Spleen (tissue), 11 donors: ENCODE data around the gene ATRX. TPM values are rescaled to one million over a fixed set of nuclear protein-coding genes. Genes with fewer than 3 reads are reported as not detected.
"Not testable (repeated sequence)": the region's sequence is repeated elsewhere in the genome, so short reads cannot be mapped to it uniquely, and the experiment has no call there.

Source experiments
- DNase-seq: peaks from one replicate; pipeline ENCODE4 v3.0.0-alpha.2; 2020
- H3K27ac ChIP-seq, 8 donors: fragments of 200-600 bp; sonication (generic) in 7 of 8; 1 replicate in 4 of 8; 2 replicates in 4 of 8; pipeline versions ENCODE4 v1.5.0 to v1.8.0; 2016 to 2021; ENCODE audit warnings: inconsistent platforms in 4 of 8, mild to moderate bottlenecking in 4 of 8, moderate library complexity in 1 of 8
- H3K27me3 ChIP-seq, 7 donors: fragments of 200-600 bp; sonication (generic) in 6 of 7; replicated peaks in 1 of 7; 1 replicate in 4 of 7; 2 replicates in 3 of 7; pipeline versions ENCODE4 v1.5.0 to v1.8.0; 2016 to 2021; ENCODE audit warnings: inconsistent platforms in 3 of 7, mild to moderate bottlenecking in 1 of 7
- H3K36me3 ChIP-seq, 6 donors: fragments of 200-600 bp; sonication (generic) in 5 of 6; 1 replicate in 4 of 6; 2 replicates in 2 of 6; pipeline versions ENCODE4 v1.5.0 to v1.8.0; 2016 to 2021; ENCODE audit warnings: inconsistent platforms in 2 of 6
- H3K4me1 ChIP-seq, 6 donors: fragments of 200-600 bp; sonication (generic) in 5 of 6; 1 replicate in 3 of 6; 2 replicates in 3 of 6; pipeline versions ENCODE4 v1.5.0 to v1.8.0; 2016 to 2021; ENCODE audit warnings: inconsistent platforms in 3 of 6
- H3K4me3 ChIP-seq, 8 donors: fragments of 200-600 bp; sonication (generic) in 7 of 8; 1 replicate in 4 of 8; 2 replicates in 4 of 8; pipeline versions ENCODE4 v1.5.0 to v1.8.0; 2016 to 2021; ENCODE audit warnings: inconsistent platforms in 4 of 8, mild to moderate bottlenecking in 4 of 8, moderate library complexity in 2 of 8
- H3K9me3 ChIP-seq, 8 donors: fragments of 200-600 bp; sonication (generic) in 7 of 8; 1 replicate in 4 of 8; 2 replicates in 4 of 8; pipeline versions ENCODE4 v1.5.0 to v1.8.0; 2016 to 2021; ENCODE audit warnings: inconsistent platforms in 4 of 8
- POLR2A ChIP-seq, 3 donors: fragments of 450-650 bp; IDR thresholded peaks; one replicate each; pipeline ENCODE4 v1.5.1; 2017; ENCODE audit warnings: antibody characterized with exemption in 3 of 3, mild to moderate bottlenecking in 1 of 3
- POLR2AphosphoS5 ChIP-seq, 3 donors: sonication (generic); formaldehyde crosslinking; IDR thresholded peaks; one replicate each; pipeline ENCODE4 v1.5.1; 2017; ENCODE audit warnings: antibody characterized with exemption in 3 of 3
- WGBS, 5 donors: extraction: QIAGEN DNeasy Blood & Tissue Kit in 3 of 5; methylation state at CpG; one replicate each; pipeline versions ENCODE4 v1.1.5 to v1.1.7; 2013 to 2018; 5-methylcytosine and 5-hydroxymethylcytosine counted together
- intact Hi-C: fragments of 100-400 bp; cut with DNase I; formaldehyde crosslinking; loops from one replicate; pipeline ENCODE4 v1.15.0; 2023; ENCODE audit warnings: low total_unique reads
- polyA plus RNA-seq, 3 donors: library from polyadenylated mRNA; stranded (reverse); fragments of 200-250 nt; gene quantifications; one replicate each; pipeline ENCODE4 v1.2.1, GENCODE V29; 2013
- total RNA-seq, 7 donors: library from RNA; depleted of rRNA in 3 of 7; stranded (reverse); fragments of >200 nt in 3 of 7; fragmentation: NEBNext Ultra II Directional in 4 of 7; extraction: Animal tissue kit (Norgen Biotek cat#: 25700) in 4 of 7; gene quantifications; one replicate each; pipeline versions ENCODE4 v1.1.0 to v1.2.1, GENCODE V29; 2016 to 2021
- TF ChIP-seq, protein P1 (sequence below), 11 experiments: fragments of 200-600 bp in 7 of 11; fragments of 450-650 bp in 4 of 11; sonication (generic) in 4 of 11; IDR thresholded peaks in 8 of 11; conservative IDR thresholded peaks in 3 of 11; 1 replicate in 7 of 11; 2 replicates in 4 of 11; pipeline versions ENCODE4 v1.4.0 to v1.8.0; 2016 to 2021; ENCODE audit warnings: antibody characterized with exemption in 11 of 11, inconsistent platforms in 4 of 11, mild to moderate bottlenecking in 1 of 11
- donor health status: healthy with polysubstance abuse.
- donor health status: DM: no; HTN: no; CAD: no; lungs with moderate emphysema.
- donor health status: DM: no; HTN: no; CAD: no.
- donor health status: Bipolar disorder and iron deficiency.
- donor health status: healthy.
- donor health status: DM: no; HTN: no; CAD: no.
- donor health status: DM: yes; HTN: yes; CAD: no.

ATRX gene
- total and polyA plus RNA-seq, 10 donors, result 8.2 to 150 (median 109) TPM

DNA sequence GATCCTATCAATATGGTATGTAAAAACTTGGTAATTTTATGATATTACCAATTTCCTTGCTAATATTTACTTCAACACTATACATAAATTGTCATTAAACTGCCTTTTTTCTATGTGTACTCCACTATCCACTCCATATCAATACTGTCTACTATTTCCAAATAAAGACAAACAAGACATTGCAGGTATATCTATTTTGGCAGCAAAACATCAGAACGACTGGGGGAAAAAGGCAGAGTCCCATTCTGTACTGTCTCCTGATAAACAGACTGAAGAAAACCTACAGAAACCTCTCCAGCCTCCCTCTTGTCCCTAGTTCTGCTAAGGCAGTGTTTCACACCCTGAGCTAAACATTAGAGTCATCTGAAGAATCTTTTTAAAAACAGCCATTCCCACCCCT is 96.6 kb downstream of the ATRX start:
- WGBS, 5 donors, result 50 to 89% (median 65%) methylated on average over 1 of the region's 1 CpG
- TF ChIP-seq POLR2AphosphoS5 (IDR thresholded peaks at IDR 0.05) (no peak), POLR2A (IDR thresholded peaks at IDR 0.05) (no peak)
- TF ChIP-seq, protein P1, sequence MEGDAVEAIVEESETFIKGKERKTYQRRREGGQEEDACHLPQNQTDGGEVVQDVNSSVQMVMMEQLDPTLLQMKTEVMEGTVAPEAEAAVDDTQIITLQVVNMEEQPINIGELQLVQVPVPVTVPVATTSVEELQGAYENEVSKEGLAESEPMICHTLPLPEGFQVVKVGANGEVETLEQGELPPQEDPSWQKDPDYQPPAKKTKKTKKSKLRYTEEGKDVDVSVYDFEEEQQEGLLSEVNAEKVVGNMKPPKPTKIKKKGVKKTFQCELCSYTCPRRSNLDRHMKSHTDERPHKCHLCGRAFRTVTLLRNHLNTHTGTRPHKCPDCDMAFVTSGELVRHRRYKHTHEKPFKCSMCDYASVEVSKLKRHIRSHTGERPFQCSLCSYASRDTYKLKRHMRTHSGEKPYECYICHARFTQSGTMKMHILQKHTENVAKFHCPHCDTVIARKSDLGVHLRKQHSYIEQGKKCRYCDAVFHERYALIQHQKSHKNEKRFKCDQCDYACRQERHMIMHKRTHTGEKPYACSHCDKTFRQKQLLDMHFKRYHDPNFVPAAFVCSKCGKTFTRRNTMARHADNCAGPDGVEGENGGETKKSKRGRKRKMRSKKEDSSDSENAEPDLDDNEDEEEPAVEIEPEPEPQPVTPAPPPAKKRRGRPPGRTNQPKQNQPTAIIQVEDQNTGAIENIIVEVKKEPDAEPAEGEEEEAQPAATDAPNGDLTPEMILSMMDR (IDR thresholded peaks at IDR 0.05 in 8 of 11, conservative IDR thresholded peaks at IDR 0.05 in 3 of 11), result no peak

DNA sequence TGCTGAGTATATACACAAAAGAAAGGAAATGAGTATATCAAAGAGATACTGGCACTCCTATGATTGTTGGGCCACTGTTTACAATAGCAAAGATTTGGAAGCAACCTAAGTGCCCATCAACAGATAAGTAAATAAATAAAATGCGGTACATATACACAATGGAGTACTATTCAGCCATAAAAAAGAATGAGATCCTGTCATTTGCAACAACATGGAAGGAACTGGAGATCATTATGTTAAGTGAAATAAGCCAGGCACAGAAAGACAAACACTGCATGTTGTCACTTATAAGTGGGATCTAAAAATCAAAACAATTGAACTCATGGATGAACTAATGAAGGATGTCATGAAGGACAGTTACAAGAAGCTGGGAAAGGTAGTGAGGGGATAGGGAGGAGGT is 100.3 kb downstream of the ATRX start:
- H3K4me1 ChIP-seq, H3K4me3 ChIP-seq, H3K9me3 ChIP-seq, H3K27me3 ChIP-seq, intact Hi-C loops, DNase-seq, H3K27ac ChIP-seq: not testable (repeated sequence)
- 94 to 100% (median 97%) methylated on average over 1 of the region's 1 CpG for WGBS, 5 donors
- H3K36me3 ChIP-seq, result peaks cover 0 to 64% (median 14%) of the 10 kb centered on the region in 6 donors

More for the DNA sequence above, 96.6 kb downstream of the ATRX start:
- intact Hi-C loops, result no loop called here
- Histone ChIP-seq H3K4me1 (peaks cover 0 to 7% (median 0%) of the 10 kb centered on the region in 6 donors), H3K27ac (no peak overlapping the region), H3K9me3 (no peaks in the 10 kb centered on the region), H3K4me3 (no peak overlapping the region), H3K27me3 (no peaks in the 10 kb centered on the region), H3K36me3 (peaks cover 0 to 55% (median 4%) of the 10 kb centered on the region in 6 donors)
- no peak for DNase-seq

DNA sequence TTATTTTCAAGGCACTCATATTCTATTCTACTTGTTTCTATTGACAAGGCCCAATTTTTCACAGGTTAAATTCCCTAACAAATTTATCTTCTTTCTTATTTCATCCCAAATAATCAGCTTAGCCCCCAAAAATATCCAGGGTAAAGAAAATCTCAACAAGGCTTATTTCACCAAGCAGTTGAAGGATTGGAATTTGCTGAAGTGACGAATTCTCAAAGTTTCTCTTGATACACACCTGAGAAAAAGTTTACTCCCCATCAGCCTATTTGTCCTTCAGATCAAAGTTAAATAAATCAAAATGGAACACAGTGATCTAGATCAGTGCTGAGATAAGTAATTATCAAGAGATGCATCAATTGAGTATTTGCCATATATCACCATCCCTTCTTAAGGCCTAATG is 106.9 kb downstream of the ATRX start:
- WGBS, 5 donors, result 67 to 100% (median 88%) methylated on average over 1 of the region's 1 CpG
- H3K27me3 ChIP-seq, result no peaks in the 10 kb centered on the region
- no peaks in the 10 kb centered on the region for H3K4me1 ChIP-seq
- no peaks in the 10 kb centered on the region for H3K9me3 ChIP-seq
- H3K27ac ChIP-seq, result no peak overlapping the region
- H3K4me3 ChIP-seq, result no peak overlapping the region
- no peak for DNase-seq
- intact Hi-C loops, result no loop called here
- TF ChIP-seq POLR2AphosphoS5 (IDR thresholded peaks at IDR 0.05), result no peak
- no peak for TF ChIP-seq POLR2A (IDR thresholded peaks at IDR 0.05)
- TF ChIP-seq, protein P1 (IDR thresholded peaks at IDR 0.05 in 8 of 11, conservative IDR thresholded peaks at IDR 0.05 in 3 of 11), result no peak
- H3K36me3 ChIP-seq, result peaks cover 0 to 24% (median 8%) of the 10 kb centered on the region in 6 donors

DNA sequence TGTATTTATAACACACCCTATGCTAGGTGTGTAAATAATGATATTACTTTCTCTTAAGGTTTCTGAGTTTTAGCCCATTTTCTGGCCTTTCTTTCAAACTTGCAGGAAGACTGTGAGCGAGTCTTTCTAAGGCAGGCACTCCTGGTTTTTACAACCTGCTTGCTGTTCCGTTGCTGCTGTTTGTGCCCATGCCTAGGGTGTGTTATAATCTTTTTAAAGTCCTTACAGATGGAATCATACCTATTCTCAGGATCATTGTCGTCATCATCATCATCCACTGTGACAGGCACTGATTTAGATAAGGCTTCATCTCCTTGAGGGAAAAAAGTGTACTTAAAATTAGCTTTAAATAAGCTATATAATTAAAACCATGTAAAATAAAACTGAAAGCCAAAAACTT is 110.0 kb downstream of the ATRX start:
- H3K27me3 ChIP-seq, result no peaks in the 10 kb centered on the region
- WGBS, 5 donors, result 75 to 100% (median 100%) methylated on average over 3 of the region's 3 CpGs
- no peak for DNase-seq
- TF ChIP-seq, protein P1 (IDR thresholded peaks at IDR 0.05 in 8 of 11, conservative IDR thresholded peaks at IDR 0.05 in 3 of 11), result no peak
- intact Hi-C loops, result no loop called here
- H3K4me3 ChIP-seq, result no peak overlapping the region
- no peaks in the 10 kb centered on the region for H3K9me3 ChIP-seq
- H3K27ac ChIP-seq, result no peak overlapping the region
- peaks cover 0 to 11% (median 0%) of the 10 kb centered on the region in 6 donors for H3K36me3 ChIP-seq
- no peaks in the 10 kb centered on the region for H3K4me1 ChIP-seq
